VCaP (cell line): ENCODE measurements around the gene SH2B3.
"Not testable (repeated sequence)": the region's sequence is repeated elsewhere in the genome, so short reads cannot be mapped to it uniquely, and the experiment has no call there.

Source experiments
- H3K27ac ChIP-seq: fragments of 450-650 bp; 2 replicates; pipeline ENCODE4 v1.5.1; 2017
- CTCF ChIP-seq: fragments of 450-650 bp; conservative IDR thresholded peaks from 2 replicates; pipeline ENCODE4 v1.5.1; 2017; ENCODE audit warnings: mild to moderate bottlenecking, moderate library complexity

Gene SH2B3

GRCh38 chr12:111455448-111456320, 50.0 kb downstream of the SH2B3 start:
- 0 out of 2 replicates have a peak overlapping the region, but pooled peaks have one; percentile 8 for H3K27ac ChIP-seq

GRCh38 chr12:111457071-111457470, 51.3 kb downstream of the SH2B3 start:
- no peak for TF ChIP-seq CTCF
- H3K27ac ChIP-seq, result peak overlapping the region; percentile 60; the same call in 1 of the 2 replicates

More at GRCh38 chr12:111455448-111456320, 50.0 kb downstream of the SH2B3 start:
- no peak for TF ChIP-seq CTCF

- TF ChIP-seq CTCF, result no peak
- H3K27ac ChIP-seq, result peak overlapping the region; percentile 60
Measured at GRCh38 chr12:111457577-111457976, 51.9 kb downstream of the SH2B3 start.

- TF ChIP-seq CTCF, result no peak
- peak overlapping the region; percentile 60 for H3K27ac ChIP-seq
Measured at GRCh38 chr12:111458546-111459172, 52.9 kb downstream of the SH2B3 start.

GRCh38 chr12:111460111-111460510, 54.4 kb downstream of the SH2B3 start:
- H3K27ac ChIP-seq, result not testable (repeated sequence)

- no peak for TF ChIP-seq CTCF
- H3K27ac ChIP-seq, result no peak overlapping the region
Measured at GRCh38 chr12:111462210-111462769, 56.6 kb downstream of the SH2B3 start.

GRCh38 chr12:111467092-111467856, 61.6 kb downstream of the SH2B3 start:
- no peak for TF ChIP-seq CTCF
- no peak overlapping the region for H3K27ac ChIP-seq
